AG09309 (cell line): Measurements from ENCODE around the gene MAD1L1.

Source experiments
- DNase-seq: peaks from one replicate; pipeline ENCODE4 v3.0.0-alpha.2; 2010; ENCODE audit warnings: low read depth
- H3K4me3 ChIP-seq: 2 replicates; pipeline ENCODE4 v1.5.1; 2011; ENCODE audit warnings: mild to moderate bottlenecking, low read depth, low read length, moderate library complexity; ENCODE audit not compliant: control insufficient read depth
- CTCF ChIP-seq: IDR thresholded peaks from 2 replicates; pipeline ENCODE4 v1.5.1; 2011; ENCODE audit warnings: mild to moderate bottlenecking, low read depth, low read length, inconsistent platforms; ENCODE audit not compliant: insufficient read depth, control insufficient read depth; ENCODE audit errors: missing control alignments

Gene MAD1L1

GRCh38 chr7:2220506-2220905 lies 12.2 kb downstream of the MAD1L1 start:
- no peak for TF ChIP-seq CTCF
- DNase-seq, result no peak
- no peak overlapping the region for H3K4me3 ChIP-seq

- DNase-seq, result no peak
- H3K4me3 ChIP-seq, result no peak overlapping the region
- TF ChIP-seq CTCF, result no peak
These were observed 12.7 kb downstream of the MAD1L1 start for GRCh38 chr7:2220030-2220429.

- DNase-seq, result no peak
- TF ChIP-seq CTCF, result no peak
- H3K4me3 ChIP-seq, result no peak overlapping the region
These were observed 13.1 kb downstream of the MAD1L1 start for GRCh38 chr7:2219606-2220005.

GRCh38 chr7:2219136-2219535 lies 13.6 kb downstream of the MAD1L1 start:
- TF ChIP-seq CTCF, result no peak
- no peak overlapping the region for H3K4me3 ChIP-seq
- no peak for DNase-seq

GRCh38 chr7:2218444-2218785 lies 14.3 kb downstream of the MAD1L1 start:
- no peak for DNase-seq
- no peak for TF ChIP-seq CTCF
- H3K4me3 ChIP-seq, result no peak overlapping the region

- DNase-seq, result no peak
- no peak for TF ChIP-seq CTCF
- no peak overlapping the region for H3K4me3 ChIP-seq
These were observed 14.9 kb downstream of the MAD1L1 start for GRCh38 chr7:2217716-2218443.
